Transverse colon (tissue), 4 donors: ENCODE data around the gene BOD1. TPM values are rescaled to one million over a fixed set of nuclear protein-coding genes. Genes with fewer than 3 reads are reported as not detected.

Experiments
- DNase-seq: peaks from one replicate; pipeline ENCODE4 v3.0.0-alpha.2; 2019
- H3K27ac ChIP-seq, 4 donors: fragments of 200-600 bp; sonication (generic); 2 replicates each; pipeline ENCODE4 v1.5.1; 2016 to 2018; ENCODE audit warnings: inconsistent platforms in 4 of 4
- H3K27me3 ChIP-seq: fragments of 200-600 bp; sonication (generic); 2 replicates; pipeline ENCODE4 v1.5.1; 2017; ENCODE audit warnings: inconsistent platforms
- H3K36me3 ChIP-seq, 4 donors: fragments of 200-600 bp; sonication (generic); 2 replicates each; pipeline ENCODE4 v1.5.1; 2017 to 2019; ENCODE audit warnings: inconsistent platforms in 4 of 4
- H3K4me1 ChIP-seq, 4 donors: fragments of 200-600 bp; sonication (generic); 2 replicates each; pipeline ENCODE4 v1.5.1; 2017 to 2020; ENCODE audit warnings: inconsistent platforms in 4 of 4
- H3K4me3 ChIP-seq, 4 donors: fragments of 200-600 bp; sonication (generic); 1 replicate in 1 of 4; 2 replicates in 3 of 4; pipeline versions ENCODE4 v1.5.1 to v1.6.1; 2017 to 2019; ENCODE audit warnings: inconsistent platforms in 4 of 4
- H3K9me3 ChIP-seq, 2 donors: fragments of 200-600 bp; sonication (generic); 2 replicates each; pipeline ENCODE4 v1.5.1; 2017 to 2019; ENCODE audit warnings: inconsistent platforms in 2 of 2
- CTCF ChIP-seq, 5 experiments: fragments of 200-600 bp in 3 of 5; fragments of 450-650 bp in 2 of 5; sonication (generic) in 3 of 5; IDR thresholded peaks; 1 replicate in 2 of 5; 2 replicates in 3 of 5; pipeline ENCODE4 v1.5.1; 2016 to 2017; ENCODE audit warnings: antibody characterized with exemption in 5 of 5, inconsistent platforms in 3 of 5, mild to moderate bottlenecking in 2 of 5, moderate library complexity in 1 of 5
- EP300 ChIP-seq: sonication (generic); formaldehyde crosslinking; IDR thresholded peaks from one replicate; pipeline ENCODE4 v1.6.1; 2017; ENCODE audit warnings: antibody characterized with exemption, low read depth
- POLR2A ChIP-seq: fragments of 450-650 bp; IDR thresholded peaks from one replicate; pipeline ENCODE4 v1.6.1; 2016; ENCODE audit warnings: antibody characterized with exemption, mild to moderate bottlenecking, moderate library complexity
- POLR2AphosphoS5 ChIP-seq, 3 donors: sonication (generic); formaldehyde crosslinking; IDR thresholded peaks; one replicate each; pipeline ENCODE4 v1.6.1; 2016; ENCODE audit warnings: antibody characterized with exemption in 3 of 3
- WGBS, 2 donors: methylation state at CpG; one replicate each; pipeline ENCODE4 v1.1.5; 2018; ENCODE audit warnings: low coverage in 1 of 2; 5-methylcytosine and 5-hydroxymethylcytosine counted together
- in situ Hi-C, 4 donors: fragments of 200-750 bp; cut with MboI; loops; one replicate each; pipeline versions ENCODE4 v1.15.0 to v1.15.1; 2017; ENCODE audit warnings: low sequenced_read_pairs in 3 of 4, low pct_ligation_motif_present in 1 of 4, low pct_unique_long_range_greater_than_20kb in 1 of 4
- intact Hi-C: fragments of 100-400 bp; cut with DNase I; formaldehyde crosslinking; loops from one replicate; pipeline ENCODE4 v1.15.1; 2023; ENCODE audit warnings: low total_unique reads
- total RNA-seq, 4 donors: library from RNA; depleted of rRNA; stranded (reverse); fragments of >200 nt; gene quantifications; one replicate each; pipeline ENCODE4 v1.1.0, GENCODE V29; 2016

The BOD1 gene
- total RNA-seq, 4 donors from 2014 or later = 5.6 to 38.6 (median 26.7) TPM

DNA sequence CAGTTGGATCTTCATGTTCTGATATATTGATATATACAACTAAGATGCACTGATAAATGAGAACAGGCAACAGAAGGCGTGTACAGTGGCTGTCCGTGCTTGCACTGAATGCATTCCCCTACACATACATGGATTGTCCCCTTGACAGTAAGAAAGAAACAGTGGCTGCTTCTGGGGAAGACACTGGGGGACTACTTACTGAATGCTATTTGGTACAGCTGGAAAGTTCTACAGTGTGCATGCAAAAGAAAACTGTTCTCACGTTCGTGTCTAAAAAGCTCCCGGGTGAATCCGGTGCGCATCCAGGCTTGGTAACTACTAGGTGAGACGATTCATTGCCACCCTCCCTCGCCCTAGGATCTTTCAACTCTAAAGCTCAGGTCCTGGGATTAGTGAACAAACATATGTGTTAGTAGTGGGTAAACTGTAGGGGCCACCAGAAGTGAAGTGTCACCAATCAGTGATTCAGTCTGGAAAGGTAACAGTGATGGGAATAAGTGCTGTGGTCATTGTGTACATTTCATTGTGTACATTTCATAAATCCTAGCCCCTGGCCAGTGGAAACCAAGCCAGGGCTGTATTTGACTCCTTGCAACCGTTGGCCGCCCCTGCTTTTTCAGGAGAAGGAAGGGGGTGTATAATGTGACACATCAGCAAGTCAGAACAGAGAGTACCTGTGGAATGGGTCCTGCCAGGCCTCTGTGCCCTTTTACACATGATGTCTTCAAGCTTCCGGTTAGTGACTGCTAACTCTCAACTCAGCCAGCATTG is 46.3 kb upstream of the BOD1 start:
- H3K27me3 ChIP-seq = no peaks in the 10 kb centered on the region
- in situ Hi-C loops (no loop called here), intact Hi-C loops (no loop called here)
- H3K9me3 ChIP-seq = no peaks in the 10 kb centered on the region
- DNase-seq = no peak
- no peak overlapping the region for H3K27ac ChIP-seq
- H3K4me1 ChIP-seq = no peaks in the 10 kb centered on the region
- no peak overlapping the region for H3K4me3 ChIP-seq
- no peak for TF ChIP-seq EP300
- no peak for TF ChIP-seq POLR2A
- no peak for TF ChIP-seq CTCF (IDR thresholded peaks at IDR 0.05)
- TF ChIP-seq POLR2AphosphoS5 (IDR thresholded peaks at IDR 0.05) = no peak
- no peaks in the 10 kb centered on the region for H3K36me3 ChIP-seq
- 90 to 92% methylated on average over 9 to 12 of the region's 12 CpGs for WGBS, 2 donors

- no peaks in the 10 kb centered on the region for H3K4me1 ChIP-seq
- TF ChIP-seq CTCF (IDR thresholded peaks at IDR 0.05) = no peak
- no peak for TF ChIP-seq POLR2AphosphoS5 (IDR thresholded peaks at IDR 0.05)
- no peak for TF ChIP-seq POLR2A
- no peak for TF ChIP-seq EP300
- DNase-seq = no peak
Observed at GRCh38 chr5:173660481-173661280, 44.2 kb upstream of the BOD1 start.

DNA sequence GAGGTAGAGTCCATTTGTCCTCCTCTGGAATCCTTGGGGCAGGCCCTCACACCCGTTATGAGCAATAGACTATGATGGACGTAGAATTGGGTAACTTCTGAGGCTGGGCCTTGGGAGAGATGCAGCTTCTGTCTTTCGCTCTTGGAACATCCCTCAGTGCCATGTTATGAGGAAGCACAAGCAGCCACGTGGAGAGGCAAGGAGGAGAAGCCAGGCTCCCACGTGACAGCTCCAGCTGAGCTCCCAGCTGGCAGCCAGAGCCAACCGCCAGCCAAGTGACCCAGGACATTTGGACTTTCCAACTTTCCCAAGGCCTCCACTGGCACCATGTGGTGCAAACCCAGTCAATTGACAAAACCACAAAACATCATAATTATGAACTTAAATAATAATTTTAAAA is 43.0 kb upstream of the BOD1 start:
- H3K27ac ChIP-seq = no peak overlapping the region
- no peaks in the 10 kb centered on the region for H3K36me3 ChIP-seq
- DNase-seq = no peak
- 97% methylated on average over 6 of the region's 6 CpGs; no CpG with 5 or more reads in 1 of the 2 donors for WGBS, 2 donors
- no peaks in the 10 kb centered on the region for H3K4me1 ChIP-seq
- no peak overlapping the region for H3K4me3 ChIP-seq
- intact Hi-C loops = no loop called here
- no peaks in the 10 kb centered on the region for H3K9me3 ChIP-seq
- H3K27me3 ChIP-seq = no peaks in the 10 kb centered on the region
- in situ Hi-C loops = no loop called here
- TF ChIP-seq CTCF (IDR thresholded peaks at IDR 0.05) (no peak), EP300 (no peak), POLR2AphosphoS5 (IDR thresholded peaks at IDR 0.05) (no peak), POLR2A (no peak)

More at GRCh38 chr5:173660481-173661280, 44.2 kb upstream of the BOD1 start:
- intact Hi-C loops (no loop called here), in situ Hi-C loops (no loop called here)
- Histone ChIP-seq H3K4me3 (no peak overlapping the region), H3K36me3 (no peaks in the 10 kb centered on the region), H3K27ac (no peak overlapping the region), H3K27me3 (no peaks in the 10 kb centered on the region), H3K9me3 (no peaks in the 10 kb centered on the region)
- WGBS, 2 donors = 89 to 90% methylated on average over 8 to 14 of the region's 14 CpGs

GRCh38 chr5:173657741-173658356 is 41.4 kb upstream of the BOD1 start:
- TF ChIP-seq POLR2A (no peak), POLR2AphosphoS5 (IDR thresholded peaks at IDR 0.05) (no peak), CTCF (IDR thresholded peaks at IDR 0.05) (no peak), EP300 (no peak)
- intact Hi-C loops (no loop called here), in situ Hi-C loops (no loop called here)
- WGBS, 2 donors = 80 to 83% methylated on average over 6 to 14 of the region's 14 CpGs
- Histone ChIP-seq H3K4me3 (no peak overlapping the region), H3K4me1 (no peaks in the 10 kb centered on the region), H3K9me3 (peaks cover 5 to 8% of the 10 kb centered on the region in 2 donors), H3K36me3 (no peaks in the 10 kb centered on the region), H3K27me3 (no peaks in the 10 kb centered on the region), H3K27ac (no peak overlapping the region)
- DNase-seq = no peak
